BLaER1 treated with 17β-estradiol and CSF1 and Interleukin-3, amounts not matched to agents 10 nM and 100 nM (cell line): ENCODE results near the gene ZBTB16.

Experiments
- H3K27ac ChIP-seq, 11 experiments: shearing (Covaris generic); formaldehyde crosslinking; 2 replicates each; pipeline ENCODE4 v1.8.1; 2022
- H3K27me3 ChIP-seq, 11 experiments: shearing (Covaris generic); formaldehyde crosslinking; 2 replicates each; pipeline ENCODE4 v1.8.1; 2022
- H3K36me3 ChIP-seq, 11 experiments: shearing (Covaris generic); formaldehyde crosslinking; 2 replicates each; pipeline ENCODE4 v1.8.1; 2022
- H3K4me1 ChIP-seq, 10 experiments: shearing (Covaris generic); formaldehyde crosslinking; 2 replicates each; pipeline ENCODE4 v1.8.1; 2022
- H3K4me2 ChIP-seq, 11 experiments: shearing (Covaris generic); formaldehyde crosslinking; 2 replicates each; pipeline ENCODE4 v1.8.1; 2022
- H3K4me3 ChIP-seq, 10 experiments: shearing (Covaris generic); formaldehyde crosslinking; 2 replicates each; pipeline ENCODE4 v1.8.1; 2022
- H3K9ac ChIP-seq, 11 experiments: shearing (Covaris generic); formaldehyde crosslinking; 2 replicates each; pipeline ENCODE4 v1.8.1; 2022
- H3K9me3 ChIP-seq, 11 experiments: shearing (Covaris generic); formaldehyde crosslinking; replicated peaks in 1 of 11; 2 replicates each; pipeline ENCODE4 v1.8.1; 2022
- H4K20me1 ChIP-seq, 11 experiments: shearing (Covaris generic); formaldehyde crosslinking; 2 replicates each; pipeline ENCODE4 v1.8.1; 2022
- Cebpa-rat ChIP-seq, 11 experiments: shearing (Covaris generic); IDR thresholded peaks; 2 replicates each; pipeline ENCODE4 v1.8.1; 2022

Gene ZBTB16

DNA sequence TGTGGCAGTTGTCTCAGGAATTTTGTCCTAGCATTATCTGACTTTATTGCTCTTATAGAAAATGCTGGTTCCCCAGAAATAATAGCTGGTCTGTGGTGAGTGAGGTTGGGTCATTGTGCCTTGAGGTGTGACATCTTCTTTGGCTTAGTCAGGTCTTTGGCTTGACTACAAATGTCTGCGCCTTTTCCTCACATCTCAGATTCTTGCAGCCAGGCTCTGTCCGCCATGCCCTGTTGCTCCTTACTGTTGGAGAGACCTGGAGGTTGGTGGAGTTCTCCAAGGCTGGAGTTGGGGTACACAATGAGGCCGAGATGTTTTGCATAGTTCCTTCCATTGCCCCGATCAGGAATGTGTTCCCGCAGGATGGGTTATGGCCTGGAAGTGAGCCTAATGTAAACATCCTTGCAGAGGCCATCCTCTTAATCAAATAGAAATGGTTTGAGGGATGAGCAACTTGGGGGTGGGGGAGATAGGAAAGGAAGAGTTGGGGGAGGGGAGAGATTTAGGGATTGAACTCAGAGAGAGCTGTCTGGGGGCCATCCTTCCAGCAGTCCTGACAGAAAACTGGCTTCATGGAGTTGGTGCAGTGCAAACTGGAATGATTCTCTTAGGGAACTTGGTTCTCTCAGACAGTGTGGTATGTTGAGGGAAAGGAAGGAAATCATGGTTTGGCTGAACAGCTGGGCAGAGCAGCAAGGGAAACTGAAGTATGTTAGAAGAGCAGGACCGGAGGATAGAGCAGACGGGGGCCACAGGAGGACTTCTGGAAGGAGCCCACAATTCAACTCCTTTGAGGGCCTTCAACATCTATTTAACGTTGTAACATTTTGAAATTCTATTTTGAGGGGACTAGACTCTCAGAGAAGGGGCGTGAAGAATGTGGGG is 49.9 kb downstream of the ZBTB16 start:
- H3K9me3 ChIP-seq, result no peaks in the 10 kb centered on the region
- H3K4me3 ChIP-seq, result no peak overlapping the region
- no peak overlapping the region for H3K9ac ChIP-seq
- no peak for TF ChIP-seq Cebpa-rat (IDR thresholded peaks at IDR 0.05)
- H4K20me1 ChIP-seq, result 0 out of 22 replicates have a peak, but pooled peaks cover 0 to 5% (median 0%) of the 10 kb centered on the region in 11 experiments
- H3K4me1 ChIP-seq, result peaks cover 11 to 42% (median 33%) of the 10 kb centered on the region in 10 experiments; a peak in 19 of 20 replicates
- no peak overlapping the region for H3K27ac ChIP-seq
- H3K36me3 ChIP-seq, result no peaks in the 10 kb centered on the region
- peaks cover 0 to 23% (median 0%) of the 10 kb centered on the region in 11 experiments; a peak in 3 of 22 replicates for H3K27me3 ChIP-seq
- H3K4me2 ChIP-seq, result peak overlapping the region in 10 of 11 experiments; percentile 7 to 74 (median 64); a peak in 18 of 22 replicates

DNA sequence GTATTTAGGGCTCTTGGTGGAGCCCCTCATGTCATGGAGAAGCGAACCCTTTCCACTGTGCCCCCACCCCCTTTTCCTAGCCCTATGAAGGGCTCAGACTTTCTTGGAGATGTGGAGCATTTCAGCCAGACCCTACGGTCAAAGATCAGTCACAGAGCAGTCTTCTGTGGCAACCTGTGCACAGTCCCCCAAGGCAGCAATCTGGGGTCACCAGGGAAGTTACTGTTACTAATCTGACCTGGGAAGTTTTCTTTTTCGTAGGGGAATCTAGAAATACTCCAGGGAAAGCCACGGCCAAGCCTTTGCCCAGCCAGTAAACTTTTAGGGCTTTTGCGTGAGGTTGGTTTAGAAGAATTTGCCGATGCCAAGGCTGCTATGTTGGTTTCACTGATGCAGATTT is 50.6 kb downstream of the ZBTB16 start:
- no peak overlapping the region for H3K27ac ChIP-seq
- H3K9me3 ChIP-seq, result no peaks in the 10 kb centered on the region
- H3K4me3 ChIP-seq, result no peak overlapping the region
- no peak for TF ChIP-seq Cebpa-rat (IDR thresholded peaks at IDR 0.05)
- peaks cover 11 to 38% (median 29%) of the 10 kb centered on the region in 10 experiments; a peak in 19 of 20 replicates for H3K4me1 ChIP-seq
- H4K20me1 ChIP-seq, result 0 out of 22 replicates have a peak, but pooled peaks cover 0 to 5% (median 0%) of the 10 kb centered on the region in 11 experiments
- H3K4me2 ChIP-seq, result peak overlapping the region in 10 of 11 experiments; percentile 7 to 74 (median 64); a peak in 16 of 22 replicates
- no peaks in the 10 kb centered on the region for H3K36me3 ChIP-seq
- H3K27me3 ChIP-seq, result peaks cover 0 to 23% (median 0%) of the 10 kb centered on the region in 11 experiments; a peak in 3 of 22 replicates
- H3K9ac ChIP-seq, result no peak overlapping the region

- H3K4me3 ChIP-seq, result no peak overlapping the region
- H3K27me3 ChIP-seq, result peaks cover 0 to 17% (median 0%) of the 10 kb centered on the region in 11 experiments; a peak in 3 of 22 replicates
- H3K9ac ChIP-seq, result no peak overlapping the region
- no peak overlapping the region for H3K27ac ChIP-seq
- H3K36me3 ChIP-seq, result no peaks in the 10 kb centered on the region
- H3K9me3 ChIP-seq, result no peaks in the 10 kb centered on the region
- H3K4me1 ChIP-seq, result peaks cover 11 to 38% (median 29%) of the 10 kb centered on the region in 10 experiments; a peak in 19 of 20 replicates
- H4K20me1 ChIP-seq, result 0 out of 22 replicates have a peak, but pooled peaks cover 0 to 5% (median 0%) of the 10 kb centered on the region in 11 experiments
- TF ChIP-seq Cebpa-rat (IDR thresholded peaks at IDR 0.05), result no peak
- peak overlapping the region; percentile 32 to 74 (median 55) for H3K4me2 ChIP-seq
These were observed 51.7 kb downstream of the ZBTB16 start for GRCh38 chr11:114110952-114111947.

DNA sequence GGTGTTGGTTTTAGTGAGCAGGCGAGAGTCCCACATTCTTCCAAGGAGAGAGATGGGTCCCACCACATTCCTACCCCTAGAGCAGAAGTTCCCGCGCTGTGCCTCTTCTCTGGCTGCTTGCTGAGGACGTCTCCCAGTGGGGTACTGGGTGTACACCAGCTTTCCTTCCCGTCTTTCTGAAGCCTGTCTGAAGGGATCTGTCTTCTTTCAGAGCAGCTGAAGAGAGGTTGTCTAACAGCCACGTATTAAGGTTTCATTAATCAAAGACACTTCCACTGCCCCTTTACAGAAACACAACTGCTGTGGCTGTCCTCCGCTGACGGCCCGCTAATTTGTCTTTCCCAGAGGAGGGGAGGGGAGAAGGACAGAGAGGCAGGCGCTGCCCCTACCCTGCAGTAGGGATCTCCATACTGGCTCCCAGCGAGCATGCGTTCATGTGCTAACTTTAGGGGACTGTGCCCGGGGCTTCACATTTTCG is 56.0 kb downstream of the ZBTB16 start:
- Histone ChIP-seq H3K4me3 (no peak overlapping the region), H3K4me2 (no peak overlapping the region), H3K27ac (no peak overlapping the region), H3K36me3 (no peaks in the 10 kb centered on the region), H3K9me3 (no peaks in the 10 kb centered on the region), H4K20me1 (no peaks in the 10 kb centered on the region), H3K9ac (no peak overlapping the region), H3K4me1 (peaks cover 6 to 18% (median 12%) of the 10 kb centered on the region in 10 experiments; a peak in 19 of 20 replicates), H3K27me3 (peaks cover 0 to 11% (median 0%) of the 10 kb centered on the region in 11 experiments; a peak in 2 of 22 replicates)
- TF ChIP-seq Cebpa-rat (IDR thresholded peaks at IDR 0.05), result no peak

GRCh38 chr11:114116357-114116756 is 56.8 kb downstream of the ZBTB16 start:
- no peak overlapping the region for H3K9ac ChIP-seq
- no peak overlapping the region for H3K4me3 ChIP-seq
- peaks cover 0 to 11% (median 0%) of the 10 kb centered on the region in 11 experiments; a peak in 2 of 22 replicates for H3K27me3 ChIP-seq
- H3K4me2 ChIP-seq, result no peak overlapping the region
- peaks cover 3 to 9% (median 7%) of the 10 kb centered on the region in 10 experiments; a peak in 19 of 20 replicates for H3K4me1 ChIP-seq
- 0 out of 22 replicates have a peak, but pooled peaks of 1 of the 11 experiments have one; percentile 10 for TF ChIP-seq Cebpa-rat (IDR thresholded peaks at IDR 0.05)
- no peaks in the 10 kb centered on the region for H4K20me1 ChIP-seq
- H3K27ac ChIP-seq, result no peak overlapping the region
- H3K36me3 ChIP-seq, result no peaks in the 10 kb centered on the region
- no peaks in the 10 kb centered on the region for H3K9me3 ChIP-seq

- Histone ChIP-seq H3K27me3 (peaks cover 0 to 11% (median 0%) of the 10 kb centered on the region in 11 experiments; a peak in 2 of 22 replicates), H4K20me1 (no peaks in the 10 kb centered on the region)
- TF ChIP-seq Cebpa-rat (IDR thresholded peaks at IDR 0.05), result no peak
These were observed 57.3 kb downstream of the ZBTB16 start for GRCh38 chr11:114116800-114117199.

DNA sequence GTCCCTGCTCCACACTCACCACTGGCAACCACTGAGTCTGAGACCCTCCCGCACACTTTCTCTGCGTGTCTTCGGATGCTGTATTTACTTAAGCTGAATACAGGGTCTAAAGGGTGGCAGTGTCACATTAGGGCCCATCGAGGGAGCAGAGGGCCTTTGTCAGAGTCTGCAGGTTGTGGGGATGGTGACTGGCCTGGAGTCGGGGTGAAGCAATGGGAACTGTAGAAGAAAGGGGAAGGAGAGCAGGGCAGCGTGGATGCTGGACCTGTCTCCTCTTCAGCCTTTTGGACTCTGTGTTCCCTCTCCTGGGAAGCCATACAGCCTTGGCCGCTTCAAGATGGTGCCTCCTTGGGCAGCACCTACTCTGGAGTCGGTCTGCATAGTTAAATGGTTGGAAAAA is 61.1 kb downstream of the ZBTB16 start:
- H3K9me3 ChIP-seq, result no peaks in the 10 kb centered on the region
- no peaks in the 10 kb centered on the region for H3K36me3 ChIP-seq
- H3K27ac ChIP-seq, result no peak overlapping the region
- no peak for TF ChIP-seq Cebpa-rat (IDR thresholded peaks at IDR 0.05)
- no peaks in the 10 kb centered on the region for H4K20me1 ChIP-seq
- H3K9ac ChIP-seq, result no peak overlapping the region
- no peak overlapping the region for H3K4me2 ChIP-seq
- H3K27me3 ChIP-seq, result peaks cover 0 to 11% (median 0%) of the 10 kb centered on the region in 11 experiments; a peak in 2 of 22 replicates
- H3K4me1 ChIP-seq, result no peaks in the 10 kb centered on the region
- no peak overlapping the region for H3K4me3 ChIP-seq

More at GRCh38 chr11:114116800-114117199, 57.3 kb downstream of the ZBTB16 start:
- H3K4me2 ChIP-seq, result no peak overlapping the region
- peaks cover 0 to 5% (median 2%) of the 10 kb centered on the region in 10 experiments; a peak in 11 of 20 replicates for H3K4me1 ChIP-seq
- H3K4me3 ChIP-seq, result no peak overlapping the region
- no peak overlapping the region for H3K9ac ChIP-seq
- H3K9me3 ChIP-seq, result no peaks in the 10 kb centered on the region
- no peaks in the 10 kb centered on the region for H3K36me3 ChIP-seq
- no peak overlapping the region for H3K27ac ChIP-seq

DNA sequence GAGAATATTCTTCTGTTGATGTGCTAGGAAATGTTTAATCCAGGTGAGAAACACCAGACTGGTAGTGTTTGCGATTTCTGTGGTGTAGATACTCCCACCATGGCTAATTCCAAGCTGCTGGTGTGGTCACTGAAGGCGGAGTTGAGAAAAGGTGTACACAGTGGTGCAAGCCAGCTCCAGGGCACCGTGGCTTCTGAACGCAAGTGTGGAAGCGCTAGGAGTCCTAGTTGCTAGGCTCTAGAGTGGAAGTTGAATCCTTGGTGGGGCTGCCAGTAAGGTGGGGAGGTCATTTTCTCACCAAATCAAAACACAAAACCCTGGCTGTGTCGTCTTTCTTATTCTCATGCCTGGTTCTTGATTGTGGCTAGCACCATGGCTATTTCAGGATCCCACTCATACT is 61.6 kb downstream of the ZBTB16 start:
- no peak for TF ChIP-seq Cebpa-rat (IDR thresholded peaks at IDR 0.05)
- Histone ChIP-seq H3K9ac (no peak overlapping the region), H3K36me3 (no peaks in the 10 kb centered on the region), H3K4me3 (no peak overlapping the region), H3K27me3 (peaks cover 0 to 11% (median 0%) of the 10 kb centered on the region in 11 experiments; a peak in 2 of 22 replicates), H4K20me1 (no peaks in the 10 kb centered on the region), H3K4me2 (no peak overlapping the region), H3K27ac (no peak overlapping the region), H3K4me1 (no peaks in the 10 kb centered on the region), H3K9me3 (no peaks in the 10 kb centered on the region)
